WTC11 (cell line): ENCODE results near the gene GZMM. TPM values are rescaled to one million over a fixed set of nuclear protein-coding genes. Genes with fewer than 3 reads are reported as not detected.

Source experiments
- ATAC-seq: fragments of 200-7000 bp; cut with Tn5 transposase; 2 replicates; pipeline ENCODE4 v1.10.0; 2021; ENCODE audit warnings: mild to moderate bottlenecking, moderate library complexity
- CTCF ChIA-PET: fragments of 300-600 bp; sonication (Branson Sonifier 250); formaldehyde crosslinking; loops from one replicate; lab custom pipeline; 2021; ENCODE audit warnings: antibody characterized with exemption; lab: Charles Lee
- POLR2A ChIA-PET: fragments of 350-600 bp; sonication (Branson Sonifier 250); formaldehyde crosslinking; loops from one replicate; lab custom pipeline; 2021; ENCODE audit warnings: antibody characterized with exemption; lab: Charles Lee
- DNase-seq: peaks from one replicate; pipeline ENCODE4 v3.0.0; 2021; ENCODE audit warnings: low spot score
- H3K27ac Mint-ChIP-seq: 2 replicates; pipeline ENCODE4 v1.8.0; 2021; ENCODE audit warnings: mixed read lengths
- H3K27me3 Mint-ChIP-seq: 2 replicates; pipeline ENCODE4 v1.8.0; 2021; ENCODE audit warnings: low read depth, mild to moderate bottlenecking, moderate library complexity, mixed read lengths
- H3K36me3 Mint-ChIP-seq: 2 replicates; pipeline ENCODE4 v1.8.0; 2021; ENCODE audit warnings: mixed read lengths
- H3K4me1 Mint-ChIP-seq: 2 replicates; pipeline ENCODE4 v1.8.0; 2022; ENCODE audit warnings: mixed read lengths
- H3K4me3 Mint-ChIP-seq: 2 replicates; pipeline ENCODE4 v1.8.0; 2021; ENCODE audit warnings: mild to moderate bottlenecking, moderate library complexity, mixed read lengths
- H3K9me3 Mint-ChIP-seq: 2 replicates; pipeline ENCODE4 v1.8.0; 2021; ENCODE audit warnings: mixed read lengths
- ATF2 ChIP-seq: sonication (generic); formaldehyde crosslinking; IDR thresholded peaks from 2 replicates; pipeline ENCODE4 v1.8.1; 2022; ENCODE audit warnings: low read depth, missing genetic modification reagents, borderline replicate concordance
- ATF6 ChIP-seq: sonication (generic); formaldehyde crosslinking; IDR thresholded peaks from 2 replicates; pipeline ENCODE4 v1.8.1; 2023; ENCODE audit warnings: mild to moderate bottlenecking, missing genetic modification reagents
- E2F4 ChIP-seq: sonication (generic); formaldehyde crosslinking; IDR thresholded peaks from 2 replicates; pipeline ENCODE4 v1.8.1; 2022; ENCODE audit warnings: low read depth, mild to moderate bottlenecking, moderate library complexity, missing genetic modification reagents, borderline replicate concordance
- EMX1 ChIP-seq: fragments of 250-450 bp; sonication (Bioruptor Pico); IDR thresholded peaks from 2 replicates; pipeline ENCODE4 v1.8.0; 2021; ENCODE audit warnings: mild to moderate bottlenecking
- ERG ChIP-seq: fragments of 250-450 bp; sonication (Bioruptor Pico); IDR thresholded peaks from 2 replicates; pipeline ENCODE4 v1.8.0; 2021; ENCODE audit warnings: mild to moderate bottlenecking
- ESRRA ChIP-seq: sonication (generic); formaldehyde crosslinking; IDR thresholded peaks from 2 replicates; pipeline ENCODE4 v1.8.1; 2022; ENCODE audit warnings: mild to moderate bottlenecking, missing genetic modification reagents, borderline replicate concordance
- FOXP1 ChIP-seq: sonication (generic); formaldehyde crosslinking; IDR thresholded peaks from 2 replicates; pipeline ENCODE4 v1.8.0; 2022; ENCODE audit warnings: missing genetic modification reagents, mild to moderate bottlenecking, moderate library complexity, borderline replicate concordance
- HMGXB4 ChIP-seq: sonication (generic); formaldehyde crosslinking; IDR thresholded peaks from 2 replicates; pipeline ENCODE4 v1.8.1; 2023; ENCODE audit warnings: mild to moderate bottlenecking, moderate library complexity, missing genetic modification reagents
- JUN ChIP-seq: sonication (generic); formaldehyde crosslinking; IDR thresholded peaks from 2 replicates; pipeline ENCODE4 v1.8.0; 2023; ENCODE audit warnings: mild to moderate bottlenecking, missing genetic modification reagents
- MAX ChIP-seq: sonication (generic); formaldehyde crosslinking; IDR thresholded peaks from 2 replicates; pipeline ENCODE4 v1.8.0; 2022; ENCODE audit warnings: mild to moderate bottlenecking, missing genetic modification reagents
- MXD4 ChIP-seq: fragments of 250-450 bp; sonication (Bioruptor Pico); IDR thresholded peaks from 2 replicates; pipeline ENCODE4 v1.8.0; 2021; ENCODE audit warnings: mild to moderate bottlenecking, moderate library complexity, borderline replicate concordance
- PREB ChIP-seq: sonication (generic); formaldehyde crosslinking; IDR thresholded peaks from 2 replicates; pipeline ENCODE4 v1.8.1; 2022; ENCODE audit warnings: mild to moderate bottlenecking, missing genetic modification reagents, moderate library complexity, borderline replicate concordance
- SMAD4 ChIP-seq: sonication (generic); formaldehyde crosslinking; IDR thresholded peaks from 2 replicates; pipeline ENCODE4 v1.8.0; 2022; ENCODE audit warnings: mild to moderate bottlenecking, missing genetic modification reagents
- TCF7 ChIP-seq: sonication (generic); formaldehyde crosslinking; IDR thresholded peaks from 2 replicates; pipeline ENCODE4 v1.8.0; 2022; ENCODE audit warnings: mild to moderate bottlenecking, low read depth, missing genetic modification reagents, moderate library complexity
- TEAD4 ChIP-seq: sonication (generic); formaldehyde crosslinking; IDR thresholded peaks from 2 replicates; pipeline ENCODE4 v1.8.0; 2022; ENCODE audit warnings: mild to moderate bottlenecking, missing genetic modification reagents
- ZNF425 ChIP-seq: fragments of 250-450 bp; sonication (Bioruptor Pico); conservative IDR thresholded peaks from 2 replicates; pipeline ENCODE4 v1.9.0; 2021; ENCODE audit warnings: mild to moderate bottlenecking
- total RNA-seq: library from RNA; stranded (reverse); gene quantifications from 3 replicates; pipeline ENCODE4 v1.2.3, GENCODE V29; 2021

Gene GZMM
- total RNA-seq, 1 experiment from 2014 or later, result 0.68 TPM

GRCh38 chr19:513368-514165, 30.3 kb upstream of the GZMM start:
- no peak for ATAC-seq
- ChIA-PET CTCF (interaction anchor here (1.1 kb wide), 1 partner anchor 18 kb away, joined by 3 read pairs; the partner anchor contains the start of gene MADCAM1), POLR2A (no interaction called here)
- no peak for DNase-seq
- Mint-ChIP-seq H3K4me3 (no peak overlapping the region), H3K4me1 (peaks cover 14% of the 10 kb centered on the region), H3K9me3 (peaks cover 8% of the 10 kb centered on the region; the same call in 1 of the 2 replicates), H3K27ac (no peak overlapping the region), H3K27me3 (peaks cover 13% of the 10 kb centered on the region), H3K36me3 (peaks cover 13% of the 10 kb centered on the region)
- TF ChIP-seq ESRRA (CRISPR knock-in tag) (no peak), SMAD4 (CRISPR knock-in tag) (no peak), HMGXB4 (CRISPR knock-in tag) (no peak), ZNF425 (CRISPR knock-in tag) (no peak), JUN (no peak), TCF7 (CRISPR knock-in tag) (0 out of 2 replicates have a peak, but pooled peaks have one; percentile 48), TEAD4 (CRISPR knock-in tag) (no peak), PREB (no peak), ATF6 (CRISPR knock-in tag) (no peak), EMX1 (CRISPR knock-in tag) (no peak), MAX (CRISPR knock-in tag) (no peak), FOXP1 (CRISPR knock-in tag) (0 out of 2 replicates have a peak, but pooled peaks have one; percentile 30)

- no peak for ATAC-seq
- Mint-ChIP-seq H3K27ac (no peak overlapping the region), H3K9me3 (peaks cover 4% of the 10 kb centered on the region; the same call in 1 of the 2 replicates), H3K36me3 (peaks cover 8% of the 10 kb centered on the region), H3K4me3 (no peak overlapping the region), H3K4me1 (peaks cover 13% of the 10 kb centered on the region), H3K27me3 (peaks cover 13% of the 10 kb centered on the region)
- DNase-seq, result no peak
- POLR2A ChIA-PET, result no interaction called here
- CTCF ChIA-PET, result no interaction called here
- TF ChIP-seq E2F4 (CRISPR knock-in tag), result no peak
- TF ChIP-seq PREB, result no peak
- no peak for TF ChIP-seq MXD4 (CRISPR knock-in tag)
- no peak for TF ChIP-seq FOXP1 (CRISPR knock-in tag)
- no peak for TF ChIP-seq ZNF425 (CRISPR knock-in tag)
- TF ChIP-seq ERG (CRISPR knock-in tag), result no peak
- TF ChIP-seq ATF2, result no peak
Observed at GRCh38 chr19:514166-514663, 29.6 kb upstream of the GZMM start.
